ENCODE measurements around the gene HCFC2. TPM values are rescaled to one million over a fixed set of nuclear protein-coding genes. Genes with fewer than 3 reads are reported as not detected.

The HCFC2 gene
- total and polyA plus RNA-seq, 9 of the 15 experiments (the other 6 are each of a cell fraction or from before 2014, with no cell fraction given) = 1.2 to 6.5 (median 3.8) TPM

DNA sequence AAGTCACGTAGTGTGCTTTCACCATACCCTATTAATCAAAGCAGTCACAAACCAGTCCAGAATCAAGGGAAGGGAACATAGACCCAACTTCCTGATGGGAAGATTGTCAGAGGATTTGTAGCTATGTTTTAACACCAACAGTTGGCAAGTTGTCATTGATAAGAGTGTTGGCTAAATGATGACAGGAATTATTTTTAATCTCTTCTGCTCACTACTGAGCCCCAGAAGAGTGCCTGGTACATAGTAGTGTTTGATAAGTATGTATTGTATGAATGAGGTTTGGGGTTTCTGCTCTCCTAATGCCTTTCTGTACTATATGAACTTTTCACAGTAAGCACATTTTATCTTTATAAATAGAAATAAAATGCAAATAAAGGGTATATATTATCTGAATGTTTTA, 14.7 kb downstream of the HCFC2 start (continued):
- TF ChIP-seq, protein P1, sequence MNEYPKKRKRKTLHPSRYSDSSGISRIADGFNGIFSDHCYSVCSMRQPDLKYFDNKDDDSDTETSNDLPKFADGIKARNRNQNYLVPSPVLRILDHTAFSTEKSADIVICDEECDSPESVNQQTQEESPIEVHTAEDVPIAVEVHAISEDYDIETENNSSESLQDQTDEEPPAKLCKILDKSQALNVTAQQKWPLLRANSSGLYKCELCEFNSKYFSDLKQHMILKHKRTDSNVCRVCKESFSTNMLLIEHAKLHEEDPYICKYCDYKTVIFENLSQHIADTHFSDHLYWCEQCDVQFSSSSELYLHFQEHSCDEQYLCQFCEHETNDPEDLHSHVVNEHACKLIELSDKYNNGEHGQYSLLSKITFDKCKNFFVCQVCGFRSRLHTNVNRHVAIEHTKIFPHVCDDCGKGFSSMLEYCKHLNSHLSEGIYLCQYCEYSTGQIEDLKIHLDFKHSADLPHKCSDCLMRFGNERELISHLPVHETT (CRISPR knock-in tag; conservative IDR thresholded peaks at IDR 0.05 in 1 of 2, IDR thresholded peaks at IDR 0.05 in 1 of 2) = no peak

DNA sequence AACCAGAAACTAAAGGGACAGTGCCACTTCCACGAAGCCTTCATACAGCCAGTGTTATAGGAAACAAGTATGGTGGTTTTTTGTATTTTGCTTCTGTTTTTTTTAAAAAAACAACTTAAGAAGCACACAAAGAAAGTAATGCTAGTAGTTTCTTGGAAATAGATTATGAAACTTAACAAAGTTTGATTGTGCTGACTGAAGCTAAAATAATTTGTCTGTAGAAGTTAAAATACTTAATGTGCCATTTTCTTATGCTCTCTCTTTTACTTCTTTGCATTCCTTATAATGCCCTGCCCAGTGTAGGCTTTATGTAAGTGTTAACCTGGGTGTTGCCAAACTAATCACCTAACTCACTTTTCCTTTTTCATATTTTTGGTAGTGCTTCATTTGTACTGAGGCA, 16.4 kb downstream of the HCFC2 start:
- Histone ChIP-seq H3K36me3 (ENCODE audit: control insufficient read depth, insufficient read depth, low read length) (peaks cover 13% of the 10 kb centered on the region; the same call in 2 of the 3 replicates), H3K4me3 (no peak overlapping the region), H4K20me1 (replicated peaks; ENCODE audit: control insufficient read depth, insufficient read depth, low read length) (no peaks in the 10 kb centered on the region), H3K27me3 (ENCODE audit: control insufficient read depth in 2 of 2, insufficient read depth in 2 of 2, low read length in 2 of 2) (no peaks in the 10 kb centered on the region), H3K9ac (ENCODE audit: insufficient read depth in 1 of 2, low read depth in 2 of 2, low read length in 2 of 2) (no peak overlapping the region), H2AFZ (ENCODE audit: low read depth, low read length) (no peak overlapping the region), H3K9me3 (replicated peaks; ENCODE audit: control insufficient read depth, insufficient read depth, low read depth, low read length) (no peaks in the 10 kb centered on the region), H3K9me1 (ENCODE audit: control insufficient read depth, insufficient read depth, low read length) (no peaks in the 10 kb centered on the region), H3K4me2 (ENCODE audit: insufficient read depth, low read length) (no peak overlapping the region), H3K27ac (ENCODE audit: extremely low read depth, low read depth, low read length) (no peak overlapping the region), H3K4me1 (replicated peaks in 1 of 2; ENCODE audit: control insufficient read depth in 2 of 2, insufficient read depth in 2 of 2, low read length in 2 of 2) (no peaks in the 10 kb centered on the region), H3K79me2 (ENCODE audit: control insufficient read depth, insufficient read depth, low read length) (no peaks in the 10 kb centered on the region)
- BruUV-seq (replicated peaks) = no TSS peak
- in situ Hi-C loops (cut with MboI) (no loop called here), intact Hi-C loops (cut with micrococcal nuclease) (no loop called here)
- CTCF ChIA-PET (ENCODE audit: low intra/inter-chr PET ratio) = no interaction called here
- no peak for DNase-seq (ENCODE audit: extremely low read depth in 1 of 4, low spot score in 3 of 4)
- TF ChIP-seq MAFG (tag; conservative IDR thresholded peaks at IDR 0.05) = peak; percentile 31; the same call in 1 of the 2 replicates
- TF ChIP-seq TFAM (CRISPR knock-in tag; conservative IDR thresholded peaks at IDR 0.05) = no peak
- TF ChIP-seq ZNF316 (IDR thresholded peaks at IDR 0.05) = peak; percentile 70
- peak; percentile 11; the same call in 1 of the 2 replicates for TF ChIP-seq MAFK (IDR thresholded peaks at IDR 0.05; ENCODE audit: low read length)
- TF ChIP-seq, protein P2, sequence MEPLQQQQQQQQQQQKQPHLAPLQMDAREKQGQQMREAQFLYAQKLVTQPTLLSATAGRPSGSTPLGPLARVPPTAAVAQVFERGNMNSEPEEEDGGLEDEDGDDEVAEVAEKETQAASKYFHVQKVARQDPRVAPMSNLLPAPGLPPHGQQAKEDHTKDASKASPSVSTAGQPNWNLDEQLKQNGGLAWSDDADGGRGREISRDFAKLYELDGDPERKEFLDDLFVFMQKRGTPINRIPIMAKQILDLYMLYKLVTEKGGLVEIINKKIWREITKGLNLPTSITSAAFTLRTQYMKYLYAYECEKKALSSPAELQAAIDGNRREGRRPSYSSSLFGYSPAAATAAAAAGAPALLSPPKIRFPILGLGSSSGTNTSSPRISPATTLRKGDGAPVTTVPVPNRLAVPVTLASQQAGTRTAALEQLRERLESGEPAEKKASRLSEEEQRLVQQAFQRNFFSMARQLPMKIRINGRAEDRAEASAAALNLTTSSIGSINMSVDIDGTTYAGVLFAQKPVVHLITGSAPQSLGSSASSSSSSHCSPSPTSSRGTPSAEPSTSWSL (CRISPR knock-in tag; IDR thresholded peaks at IDR 0.05; ENCODE audit: borderline replicate concordance) = no peak
- 13% methylated on average over 1 of the region's 1 CpG for WGBS (ENCODE audit: insufficient coverage, low coverage, missing lambda C conversion rate)
- no peak for ATAC-seq
- POLR2A ChIA-PET = no interaction called here
- FAIRE-seq = no peak
